ENCODE data around the gene SCCPDH.

- TF ChIP-seq STAT6 (CRISPR knock-in tag; conservative IDR thresholded peaks at IDR 0.05; ENCODE audit: low read depth) (no peak), CTCF (IDR thresholded peaks at IDR 0.05) (no peak), OVOL2 (CRISPR knock-in tag; IDR thresholded peaks at IDR 0.05; ENCODE audit: borderline replicate concordance) (no peak), ATF3 (CRISPR knock-in tag; conservative IDR thresholded peaks at IDR 0.05) (no peak), NR3C1 (CRISPR knock-in tag; conservative IDR thresholded peaks at IDR 0.05; ENCODE audit: low read depth) (no peak), IRF1 (CRISPR knock-in tag; IDR thresholded peaks at IDR 0.05) (no peak), USF1 (CRISPR knock-in tag; IDR thresholded peaks at IDR 0.05) (no peak), NR2C2 (CRISPR knock-in tag; IDR thresholded peaks at IDR 0.05) (no peak), ZNF396 (CRISPR knock-in tag; IDR thresholded peaks at IDR 0.05; ENCODE audit: borderline replicate concordance) (no peak), FOXP1 (CRISPR knock-in tag; IDR thresholded peaks at IDR 0.05; ENCODE audit: borderline replicate concordance) (no peak), ZBTB43 (CRISPR knock-in tag; IDR thresholded peaks at IDR 0.05) (no peak), TEAD4 (CRISPR knock-in tag; IDR thresholded peaks at IDR 0.05) (no peak)
These were observed 31.2 kb downstream of the SCCPDH start for GRCh38 chr1:246755419-246755818.

Data from WTC11 (cell line).